ENCODE measurements around the gene COL13A1. TPM values are rescaled to one million over a fixed set of nuclear protein-coding genes. Genes with fewer than 3 reads are reported as not detected.

COL13A1 gene
- total and polyA plus RNA-seq, 2 experiments from 2014 or later, result 5.2 to 8.6 TPM

DNA sequence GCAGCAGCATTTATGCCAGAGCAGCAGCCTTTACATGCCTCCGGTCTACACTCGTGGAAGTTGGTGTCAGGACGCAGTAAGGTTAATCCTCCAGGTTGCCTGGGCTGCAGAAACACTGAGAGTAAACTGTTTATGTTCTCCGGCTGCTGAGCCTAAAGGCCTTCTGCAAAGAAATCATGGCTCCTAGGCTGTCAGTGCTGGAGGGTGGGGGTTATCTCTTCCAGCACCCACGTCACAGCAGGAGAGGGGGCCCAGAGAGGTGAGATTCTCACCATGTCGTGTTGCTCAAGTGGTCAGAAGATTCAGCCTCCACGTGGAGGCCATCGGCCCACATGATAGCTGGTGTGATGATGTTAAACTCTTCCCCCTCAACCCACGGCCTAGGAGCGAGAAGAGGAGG, 41.2 kb downstream of the COL13A1 start:
- DNase-seq (ENCODE audit: low spot score) (no peak), ATAC-seq (no peak)
- Histone ChIP-seq H4K20me1 (replicated peaks; ENCODE audit: insufficient read depth) (no peaks in the 10 kb centered on the region), H2AFZ (no peak overlapping the region), H3F3A (replicated peaks; ENCODE audit: low read depth) (no peaks in the 10 kb centered on the region), H3K9me2 (ENCODE audit: insufficient read depth) (no peaks in the 10 kb centered on the region), H3K79me2 (replicated peaks; ENCODE audit: insufficient read depth) (no peaks in the 10 kb centered on the region), H3K27ac (ENCODE audit: low read depth) (no peak overlapping the region), H3K27me3 (ENCODE audit: insufficient read depth) (no peaks in the 10 kb centered on the region), H3K4me1 (ENCODE audit: insufficient read depth) (peaks cover 57% of the 10 kb centered on the region), H3K36me3 (ENCODE audit: insufficient read depth) (no peaks in the 10 kb centered on the region), H3K4me2 (no peak overlapping the region), H3K4me3 (no peak overlapping the region)
- peaks cover 18% of the 10 kb centered on the region for H3K27me3 Mint-ChIP-seq (ENCODE audit: insufficient read depth, low read depth, poor library complexity)
- H3K36me3 Mint-ChIP-seq (ENCODE audit: low read depth), result no peaks in the 10 kb centered on the region; the same call in 2 of the 3 replicates
- TF ChIP-seq, protein P1, sequence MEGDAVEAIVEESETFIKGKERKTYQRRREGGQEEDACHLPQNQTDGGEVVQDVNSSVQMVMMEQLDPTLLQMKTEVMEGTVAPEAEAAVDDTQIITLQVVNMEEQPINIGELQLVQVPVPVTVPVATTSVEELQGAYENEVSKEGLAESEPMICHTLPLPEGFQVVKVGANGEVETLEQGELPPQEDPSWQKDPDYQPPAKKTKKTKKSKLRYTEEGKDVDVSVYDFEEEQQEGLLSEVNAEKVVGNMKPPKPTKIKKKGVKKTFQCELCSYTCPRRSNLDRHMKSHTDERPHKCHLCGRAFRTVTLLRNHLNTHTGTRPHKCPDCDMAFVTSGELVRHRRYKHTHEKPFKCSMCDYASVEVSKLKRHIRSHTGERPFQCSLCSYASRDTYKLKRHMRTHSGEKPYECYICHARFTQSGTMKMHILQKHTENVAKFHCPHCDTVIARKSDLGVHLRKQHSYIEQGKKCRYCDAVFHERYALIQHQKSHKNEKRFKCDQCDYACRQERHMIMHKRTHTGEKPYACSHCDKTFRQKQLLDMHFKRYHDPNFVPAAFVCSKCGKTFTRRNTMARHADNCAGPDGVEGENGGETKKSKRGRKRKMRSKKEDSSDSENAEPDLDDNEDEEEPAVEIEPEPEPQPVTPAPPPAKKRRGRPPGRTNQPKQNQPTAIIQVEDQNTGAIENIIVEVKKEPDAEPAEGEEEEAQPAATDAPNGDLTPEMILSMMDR (conservative IDR thresholded peaks at IDR 0.05; ENCODE audit: low read depth in 2 of 2), result no peak
- TF ChIP-seq JUNB (IDR thresholded peaks at IDR 0.05; ENCODE audit: unreplicated experiment), result no peak
- no peak for TF ChIP-seq EZH2 (IDR thresholded peaks at IDR 0.05; ENCODE audit: low read depth, unreplicated experiment)
- TF ChIP-seq ZNF331 (CRISPR knock-in tag; IDR thresholded peaks at IDR 0.05; ENCODE audit: low read depth), result no peak
- TF ChIP-seq, protein P2, sequence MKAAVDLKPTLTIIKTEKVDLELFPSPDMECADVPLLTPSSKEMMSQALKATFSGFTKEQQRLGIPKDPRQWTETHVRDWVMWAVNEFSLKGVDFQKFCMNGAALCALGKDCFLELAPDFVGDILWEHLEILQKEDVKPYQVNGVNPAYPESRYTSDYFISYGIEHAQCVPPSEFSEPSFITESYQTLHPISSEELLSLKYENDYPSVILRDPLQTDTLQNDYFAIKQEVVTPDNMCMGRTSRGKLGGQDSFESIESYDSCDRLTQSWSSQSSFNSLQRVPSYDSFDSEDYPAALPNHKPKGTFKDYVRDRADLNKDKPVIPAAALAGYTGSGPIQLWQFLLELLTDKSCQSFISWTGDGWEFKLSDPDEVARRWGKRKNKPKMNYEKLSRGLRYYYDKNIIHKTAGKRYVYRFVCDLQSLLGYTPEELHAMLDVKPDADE (IDR thresholded peaks at IDR 0.05), result no peak
- TF ChIP-seq ZNF114 (CRISPR knock-in tag; IDR thresholded peaks at IDR 0.05), result no peak
- no peak for TF ChIP-seq POLR2AphosphoS5 (IDR thresholded peaks at IDR 0.05; ENCODE audit: low read depth)
- TF ChIP-seq, protein P3, sequence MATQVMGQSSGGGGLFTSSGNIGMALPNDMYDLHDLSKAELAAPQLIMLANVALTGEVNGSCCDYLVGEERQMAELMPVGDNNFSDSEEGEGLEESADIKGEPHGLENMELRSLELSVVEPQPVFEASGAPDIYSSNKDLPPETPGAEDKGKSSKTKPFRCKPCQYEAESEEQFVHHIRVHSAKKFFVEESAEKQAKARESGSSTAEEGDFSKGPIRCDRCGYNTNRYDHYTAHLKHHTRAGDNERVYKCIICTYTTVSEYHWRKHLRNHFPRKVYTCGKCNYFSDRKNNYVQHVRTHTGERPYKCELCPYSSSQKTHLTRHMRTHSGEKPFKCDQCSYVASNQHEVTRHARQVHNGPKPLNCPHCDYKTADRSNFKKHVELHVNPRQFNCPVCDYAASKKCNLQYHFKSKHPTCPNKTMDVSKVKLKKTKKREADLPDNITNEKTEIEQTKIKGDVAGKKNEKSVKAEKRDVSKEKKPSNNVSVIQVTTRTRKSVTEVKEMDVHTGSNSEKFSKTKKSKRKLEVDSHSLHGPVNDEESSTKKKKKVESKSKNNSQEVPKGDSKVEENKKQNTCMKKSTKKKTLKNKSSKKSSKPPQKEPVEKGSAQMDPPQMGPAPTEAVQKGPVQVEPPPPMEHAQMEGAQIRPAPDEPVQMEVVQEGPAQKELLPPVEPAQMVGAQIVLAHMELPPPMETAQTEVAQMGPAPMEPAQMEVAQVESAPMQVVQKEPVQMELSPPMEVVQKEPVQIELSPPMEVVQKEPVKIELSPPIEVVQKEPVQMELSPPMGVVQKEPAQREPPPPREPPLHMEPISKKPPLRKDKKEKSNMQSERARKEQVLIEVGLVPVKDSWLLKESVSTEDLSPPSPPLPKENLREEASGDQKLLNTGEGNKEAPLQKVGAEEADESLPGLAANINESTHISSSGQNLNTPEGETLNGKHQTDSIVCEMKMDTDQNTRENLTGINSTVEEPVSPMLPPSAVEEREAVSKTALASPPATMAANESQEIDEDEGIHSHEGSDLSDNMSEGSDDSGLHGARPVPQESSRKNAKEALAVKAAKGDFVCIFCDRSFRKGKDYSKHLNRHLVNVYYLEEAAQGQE (IDR thresholded peaks at IDR 0.05; ENCODE audit: unreplicated experiment), result no peak
- no peak for TF ChIP-seq CREB1 (CRISPR knock-in tag; IDR thresholded peaks at IDR 0.05; ENCODE audit: low read depth)
- no peak for TF ChIP-seq NANOG (IDR thresholded peaks at IDR 0.05; ENCODE audit: borderline replicate concordance)
- TF ChIP-seq, protein P4, sequence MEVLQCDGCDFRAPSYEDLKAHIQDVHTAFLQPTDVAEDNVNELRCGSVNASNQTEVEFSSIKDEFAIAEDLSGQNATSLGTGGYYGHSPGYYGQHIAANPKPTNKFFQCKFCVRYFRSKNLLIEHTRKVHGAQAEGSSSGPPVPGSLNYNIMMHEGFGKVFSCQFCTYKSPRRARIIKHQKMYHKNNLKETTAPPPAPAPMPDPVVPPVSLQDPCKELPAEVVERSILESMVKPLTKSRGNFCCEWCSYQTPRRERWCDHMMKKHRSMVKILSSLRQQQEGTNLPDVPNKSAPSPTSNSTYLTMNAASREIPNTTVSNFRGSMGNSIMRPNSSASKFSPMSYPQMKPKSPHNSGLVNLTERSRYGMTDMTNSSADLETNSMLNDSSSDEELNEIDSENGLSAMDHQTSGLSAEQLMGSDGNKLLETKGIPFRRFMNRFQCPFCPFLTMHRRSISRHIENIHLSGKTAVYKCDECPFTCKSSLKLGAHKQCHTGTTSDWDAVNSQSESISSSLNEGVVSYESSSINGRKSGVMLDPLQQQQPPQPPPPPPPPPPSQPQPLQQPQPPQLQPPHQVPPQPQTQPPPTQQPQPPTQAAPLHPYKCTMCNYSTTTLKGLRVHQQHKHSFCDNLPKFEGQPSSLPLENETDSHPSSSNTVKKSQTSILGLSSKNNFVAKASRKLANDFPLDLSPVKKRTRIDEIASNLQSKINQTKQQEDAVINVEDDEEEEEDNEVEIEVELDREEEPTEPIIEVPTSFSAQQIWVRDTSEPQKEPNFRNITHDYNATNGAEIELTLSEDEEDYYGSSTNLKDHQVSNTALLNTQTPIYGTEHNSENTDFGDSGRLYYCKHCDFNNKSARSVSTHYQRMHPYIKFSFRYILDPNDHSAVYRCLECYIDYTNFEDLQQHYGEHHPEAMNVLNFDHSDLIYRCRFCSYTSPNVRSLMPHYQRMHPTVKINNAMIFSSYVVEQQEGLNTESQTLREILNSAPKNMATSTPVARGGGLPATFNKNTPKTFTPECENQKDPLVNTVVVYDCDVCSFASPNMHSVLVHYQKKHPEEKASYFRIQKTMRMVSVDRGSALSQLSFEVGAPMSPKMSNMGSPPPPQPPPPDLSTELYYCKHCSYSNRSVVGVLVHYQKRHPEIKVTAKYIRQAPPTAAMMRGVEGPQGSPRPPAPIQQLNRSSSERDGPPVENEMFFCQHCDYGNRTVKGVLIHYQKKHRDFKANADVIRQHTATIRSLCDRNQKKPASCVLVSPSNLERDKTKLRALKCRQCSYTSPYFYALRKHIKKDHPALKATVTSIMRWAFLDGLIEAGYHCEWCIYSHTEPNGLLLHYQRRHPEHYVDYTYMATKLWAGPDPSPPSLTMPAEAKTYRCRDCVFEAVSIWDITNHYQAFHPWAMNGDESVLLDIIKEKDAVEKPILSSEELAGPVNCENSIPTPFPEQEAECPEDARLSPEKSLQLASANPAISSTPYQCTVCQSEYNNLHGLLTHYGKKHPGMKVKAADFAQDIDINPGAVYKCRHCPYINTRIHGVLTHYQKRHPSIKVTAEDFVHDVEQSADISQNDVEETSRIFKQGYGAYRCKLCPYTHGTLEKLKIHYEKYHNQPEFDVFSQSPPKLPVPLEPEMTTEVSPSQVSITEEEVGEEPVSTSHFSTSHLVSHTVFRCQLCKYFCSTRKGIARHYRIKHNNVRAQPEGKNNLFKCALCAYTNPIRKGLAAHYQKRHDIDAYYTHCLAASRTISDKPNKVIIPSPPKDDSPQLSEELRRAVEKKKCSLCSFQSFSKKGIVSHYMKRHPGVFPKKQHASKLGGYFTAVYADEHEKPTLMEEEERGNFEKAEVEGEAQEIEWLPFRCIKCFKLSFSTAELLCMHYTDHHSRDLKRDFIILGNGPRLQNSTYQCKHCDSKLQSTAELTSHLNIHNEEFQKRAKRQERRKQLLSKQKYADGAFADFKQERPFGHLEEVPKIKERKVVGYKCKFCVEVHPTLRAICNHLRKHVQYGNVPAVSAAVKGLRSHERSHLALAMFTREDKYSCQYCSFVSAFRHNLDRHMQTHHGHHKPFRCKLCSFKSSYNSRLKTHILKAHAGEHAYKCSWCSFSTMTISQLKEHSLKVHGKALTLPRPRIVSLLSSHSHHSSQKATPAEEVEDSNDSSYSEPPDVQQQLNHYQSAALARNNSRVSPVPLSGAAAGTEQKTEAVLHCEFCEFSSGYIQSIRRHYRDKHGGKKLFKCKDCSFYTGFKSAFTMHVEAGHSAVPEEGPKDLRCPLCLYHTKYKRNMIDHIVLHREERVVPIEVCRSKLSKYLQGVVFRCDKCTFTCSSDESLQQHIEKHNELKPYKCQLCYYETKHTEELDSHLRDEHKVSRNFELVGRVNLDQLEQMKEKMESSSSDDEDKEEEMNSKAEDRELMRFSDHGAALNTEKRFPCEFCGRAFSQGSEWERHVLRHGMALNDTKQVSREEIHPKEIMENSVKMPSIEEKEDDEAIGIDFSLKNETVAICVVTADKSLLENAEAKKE (CRISPR knock-in tag; IDR thresholded peaks at IDR 0.05), result no peak
- TF ChIP-seq EZH2phosphoT487 (IDR thresholded peaks at IDR 0.05; ENCODE audit: unreplicated experiment), result no peak
- no peaks in the 10 kb centered on the region for H3K9me3 Mint-ChIP-seq
- no peak overlapping the region for H3K27ac Mint-ChIP-seq
- H3K4me1 Mint-ChIP-seq, result peaks cover 75% of the 10 kb centered on the region
- H3K4me3 Mint-ChIP-seq, result no peak overlapping the region
